IMR-90 (cell line): ENCODE data around the gene SH2D4B. TPM values are rescaled to one million over a fixed set of nuclear protein-coding genes. Genes with fewer than 3 reads are reported as not detected.
A peak's percentile ranks its signal among the peaks of the same experiment; 100 is the strongest.

Experiments used
- ATAC-seq: fragments of 200-7000 bp; cut with Tn5 transposase; 2 replicates; pipeline ENCODE4 v1.9.1; 2020; ENCODE audit warnings: low read depth, mild to moderate bottlenecking, moderate library complexity
- BruUV-seq: library from RNA; stranded (reverse); fragments of 400-500 nt; replicated peaks from 2 replicates; lab custom pipeline; 2021; lab: Mats Ljungman, UMichigan
- CTCF ChIA-PET: fragments of 300-600 bp; formaldehyde crosslinking; extraction: SDS; loops from one replicate; lab custom pipeline; 2021; ENCODE audit warnings: antibody characterized with exemption; lab: Yijun Ruan, JAX
- POLR2A ChIA-PET: fragments of 300-600 bp; sonication (Branson Sonifier 250); formaldehyde crosslinking; loops from one replicate; lab custom pipeline; 2022; ENCODE audit warnings: antibody characterized with exemption; ENCODE audit not compliant: unreplicated experiment; lab: Charles Lee
- DNase-seq: peaks from one replicate; pipeline ENCODE4 v3.0.0; 2013
- H2AFZ ChIP-seq: replicated peaks from 2 replicates; pipeline ENCODE3; 2013; ENCODE audit warnings: low read length, mild to moderate bottlenecking; ENCODE audit not compliant: poor library complexity
- H2AK5ac ChIP-seq: 2 replicates; pipeline ENCODE4 v1.6.1; 2013; ENCODE audit warnings: low read depth, low read length, inconsistent platforms
- H2AK9ac ChIP-seq: replicated peaks from 2 replicates; pipeline ENCODE3; 2013; ENCODE audit warnings: mild to moderate bottlenecking, low read depth, low read length, moderate library complexity; ENCODE audit not compliant: poor library complexity
- H2BK120ac ChIP-seq: 2 replicates; pipeline ENCODE4 v1.6.1; 2013; ENCODE audit warnings: low read depth, low read length, inconsistent platforms
- H2BK15ac ChIP-seq: 3 replicates; pipeline ENCODE4 v1.6.1; 2013; ENCODE audit warnings: low read depth, low read length, inconsistent platforms
- H2BK20ac ChIP-seq: 2 replicates; pipeline ENCODE4 v1.6.1; 2013; ENCODE audit warnings: low read depth, mild to moderate bottlenecking, inconsistent platforms, low read length, moderate library complexity
- H2BK5ac ChIP-seq: 2 replicates; pipeline ENCODE4 v1.6.1; 2013; ENCODE audit warnings: mild to moderate bottlenecking, low read depth, low read length, inconsistent platforms; ENCODE audit not compliant: poor library complexity, severe bottlenecking
- H3K14ac ChIP-seq: replicated peaks from 2 replicates; pipeline ENCODE4 v1.6.1; 2013; ENCODE audit warnings: low read depth, low read length, inconsistent platforms
- H3K18ac ChIP-seq: 2 replicates; pipeline ENCODE4 v1.6.1; 2013; ENCODE audit warnings: low read depth, low read length, control low read depth
- H3K23ac ChIP-seq: 2 replicates; pipeline ENCODE4 v1.6.1; 2013; ENCODE audit warnings: low read depth, low read length, inconsistent platforms
- H3K27ac ChIP-seq: 2 replicates; pipeline ENCODE4 v1.5.1; 2013; ENCODE audit warnings: mild to moderate bottlenecking, control low read depth, low read length; ENCODE audit not compliant: insufficient read depth
- H3K27me3 ChIP-seq: 2 replicates; pipeline ENCODE4 v1.6.1; 2013; ENCODE audit warnings: low read length; ENCODE audit not compliant: control insufficient read depth, insufficient read depth
- H3K36me3 ChIP-seq: 2 replicates; pipeline ENCODE4 v1.6.1; 2013; ENCODE audit warnings: low read length, mixed read lengths; ENCODE audit not compliant: control insufficient read depth, insufficient read depth
- H3K4ac ChIP-seq: 2 replicates; pipeline ENCODE4 v1.6.1; 2013; ENCODE audit warnings: low read depth, low read length, inconsistent platforms
- H3K4me1 ChIP-seq: 2 replicates; pipeline ENCODE4 v1.6.1; 2013; ENCODE audit warnings: low read length, mixed read lengths; ENCODE audit not compliant: control insufficient read depth, insufficient read depth
- H3K4me2 ChIP-seq: 2 replicates; pipeline ENCODE4 v1.6.1; 2013; ENCODE audit warnings: low read depth, mild to moderate bottlenecking, control low read depth, low read length, moderate library complexity
- H3K4me3 ChIP-seq: 2 replicates; pipeline ENCODE4 v1.5.1; 2013; ENCODE audit warnings: low read depth, mild to moderate bottlenecking, control low read depth, low read length, moderate library complexity; ENCODE audit not compliant: insufficient read depth
- H3K56ac ChIP-seq: 2 replicates; pipeline ENCODE4 v1.6.1; 2013; ENCODE audit warnings: low read length, inconsistent platforms; ENCODE audit not compliant: insufficient read depth; ENCODE audit errors: extremely low read depth
- H3K79me1 ChIP-seq, 2 experiments: 2 replicates each; pipeline ENCODE4 v1.6.1; 2013; ENCODE audit warnings: low read length in 2 of 2, inconsistent platforms in 1 of 2, low read depth in 1 of 2
- H3K9ac ChIP-seq: 2 replicates; pipeline ENCODE4 v1.6.1; 2013; ENCODE audit warnings: low read depth, low read length, control low read depth
- H3K9me1 ChIP-seq: 2 replicates; pipeline ENCODE4 v1.6.1; 2013; ENCODE audit warnings: low read length, inconsistent platforms; ENCODE audit not compliant: insufficient read depth
- H3K9me3 ChIP-seq: 2 replicates; pipeline ENCODE4 v1.6.1; 2013; ENCODE audit warnings: low read length; ENCODE audit not compliant: control insufficient read depth, insufficient read depth
- H4K20me1 ChIP-seq: 2 replicates; pipeline ENCODE4 v1.6.1; 2013; ENCODE audit warnings: low read length, inconsistent platforms; ENCODE audit not compliant: insufficient read depth
- H4K5ac ChIP-seq: 2 replicates; pipeline ENCODE4 v1.6.1; 2013; ENCODE audit warnings: mild to moderate bottlenecking, low read depth, low read length, control low read depth
- H4K8ac ChIP-seq, 2 experiments: 2 replicates each; pipeline ENCODE4 v1.6.1; 2013; ENCODE audit warnings: low read depth in 2 of 2, low read length in 2 of 2, control low read depth in 1 of 2, inconsistent platforms in 1 of 2
- H4K91ac ChIP-seq: 2 replicates; pipeline ENCODE4 v1.6.1; 2013; ENCODE audit warnings: low read depth, low read length, inconsistent platforms; ENCODE audit not compliant: insufficient read depth
- BHLHE40 ChIP-seq: fragments of 150-350 bp; IDR thresholded peaks from 2 replicates; pipeline ENCODE4 v1.6.1; 2016; ENCODE audit warnings: mild to moderate bottlenecking, low read depth, low read length
- CHD1 ChIP-seq: IDR thresholded peaks from 2 replicates; pipeline ENCODE4 v1.6.1; 2012; ENCODE audit warnings: low read depth, low read length, improper control_type of control experiment
- CTCF ChIP-seq: conservative IDR thresholded peaks from 2 replicates; pipeline ENCODE4 v1.5.1; 2012; ENCODE audit warnings: mild to moderate bottlenecking, low read depth, low read length, improper control_type of control experiment
- FOS ChIP-seq: fragments of 150-350 bp; IDR thresholded peaks from 2 replicates; pipeline ENCODE4 v1.6.1; 2016; ENCODE audit warnings: low read depth, low read length
- MAFK ChIP-seq: IDR thresholded peaks from 2 replicates; pipeline ENCODE4 v1.6.1; 2012; ENCODE audit warnings: low read depth, low read length, improper control_type of control experiment
- MXI1 ChIP-seq: IDR thresholded peaks from 2 replicates; pipeline ENCODE4 v1.6.1; 2012; ENCODE audit warnings: low read depth, mild to moderate bottlenecking, low read length, moderate library complexity, borderline replicate concordance
- POLR2A ChIP-seq: IDR thresholded peaks from 2 replicates; pipeline ENCODE4 v1.6.1; 2012; ENCODE audit warnings: mild to moderate bottlenecking, low read depth, low read length
- RAD21 ChIP-seq: IDR thresholded peaks from 2 replicates; pipeline ENCODE4 v1.6.1; 2012; ENCODE audit warnings: low read length, improper control_type of control experiment
- RFX5 ChIP-seq: IDR thresholded peaks from 2 replicates; pipeline ENCODE4 v1.8.0; 2012; ENCODE audit warnings: low read depth, mild to moderate bottlenecking, low read length, moderate library complexity
- SMC3 ChIP-seq: fragments of 150-350 bp; IDR thresholded peaks from 2 replicates; pipeline ENCODE4 v1.6.1; 2016; ENCODE audit warnings: low read depth, mild to moderate bottlenecking, antibody characterized with exemption, low read length, moderate library complexity
- WGBS, 2 experiments: methylation state at CpG; one replicate each; pipeline versions ENCODE4 v1.1.5 to v1.1.7; 2013; ENCODE audit warnings: missing lambda C conversion rate in 2 of 2; ENCODE audit not compliant: insufficient read length in 1 of 2; ENCODE audit errors: extremely low coverage in 2 of 2; 5-methylcytosine and 5-hydroxymethylcytosine counted together
- dilution Hi-C: fragments of 300-500 bp; cut with HindIII; formaldehyde crosslinking; loops from one replicate; pipeline ENCODE4 v1.14.3; 2018; ENCODE audit warnings: low sequenced_read_pairs; ENCODE audit not compliant: unreplicated experiment
- in situ Hi-C: fragments of 300-500 bp; cut with MboI; formaldehyde crosslinking; loops from 3 replicates; pipeline ENCODE4 v1.14.3; 2019; ENCODE audit warnings: low sequenced_read_pairs, inconsistent platforms, mixed read lengths
- intact Hi-C: fragments of 100-400 bp; cut with micrococcal nuclease; formaldehyde crosslinking; loops from 2 replicates; pipeline ENCODE4 v1.10.0; 2022
- polyA plus RNA-seq, 3 experiments: library from polyadenylated mRNA; depleted of rRNA; stranded (reverse); fragments of >200 nt; gene quantifications; 2 replicates each; pipeline ENCODE4 v1.2.3, GENCODE V29; 2012; ENCODE audit warnings: low replicate concordance in 1 of 3
- total RNA-seq: library from RNA; depleted of rRNA; stranded (reverse); fragments of >200 nt; gene quantifications from 2 replicates; pipeline ENCODE4 v1.2.3, GENCODE V29; 2012

Gene SH2D4B
- total and polyA plus RNA-seq, 2 of the 4 experiments (the other 2 are of a cell fraction) = not detected

- TF ChIP-seq RAD21 (peak; percentile 53), RFX5 (no peak)
These were observed 124.9 kb downstream of the SH2D4B start (continued) for GRCh38 chr10:80662429-80663261.

DNA sequence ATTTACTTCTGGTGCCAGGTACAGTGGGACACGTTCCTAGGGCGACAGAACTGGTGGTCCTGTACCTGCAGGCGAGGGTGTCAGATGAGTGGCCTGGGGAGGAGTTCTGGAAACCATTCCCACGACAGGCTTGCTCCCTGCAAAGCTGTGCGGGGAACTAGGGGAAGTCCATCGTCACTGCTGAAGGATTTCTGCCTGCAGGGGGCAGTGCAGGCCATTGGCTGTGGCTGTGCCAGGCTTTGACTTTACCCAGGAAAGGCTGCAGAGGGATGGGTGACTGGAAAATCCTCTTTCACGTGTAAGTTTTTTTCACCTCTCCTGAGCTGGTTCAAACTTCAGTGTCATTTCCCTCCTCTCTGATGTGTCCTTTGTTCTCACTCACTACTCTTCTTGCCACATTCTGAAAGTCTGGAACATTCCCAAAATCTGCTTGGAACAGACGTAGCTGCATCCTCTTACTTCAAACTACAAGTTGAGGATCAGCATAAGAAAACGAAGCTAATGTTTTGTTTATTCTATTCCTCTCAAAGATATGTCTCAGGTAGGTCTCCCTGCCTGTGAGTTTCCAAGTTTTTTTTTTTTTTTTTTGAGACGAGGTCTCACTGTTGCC lies 126.5 kb downstream of the SH2D4B start:
- peak; percentile 68 for ATAC-seq
- dilution Hi-C loops = no loop called here

More for the DNA sequence above, 126.5 kb downstream of the SH2D4B start:
- no peaks in the 10 kb centered on the region for H3K9me3 ChIP-seq
- no peak overlapping the region for H3K14ac ChIP-seq
- no peak overlapping the region for H2BK120ac ChIP-seq
- peak; percentile 33 for DNase-seq
- no peak overlapping the region for H4K5ac ChIP-seq
- H3K9me1 ChIP-seq = no peaks in the 10 kb centered on the region
- H3K4me1 ChIP-seq = no peaks in the 10 kb centered on the region
- no peak overlapping the region for H3K56ac ChIP-seq
- no peak overlapping the region for H2BK5ac ChIP-seq
- no peak for TF ChIP-seq SMC3
- TF ChIP-seq POLR2A = no peak
- TF ChIP-seq MXI1 = no peak
- no peak for TF ChIP-seq CHD1
- TF ChIP-seq MAFK = no peak
- no peak for TF ChIP-seq BHLHE40
- TF ChIP-seq RAD21 = peak; percentile 43
- TF ChIP-seq CTCF = peak; percentile 64
- no peak for TF ChIP-seq FOS
- WGBS, 2 experiments = no CpG with 5 or more reads among the region's 10 CpGs
- H3K18ac ChIP-seq = no peak overlapping the region
- H4K91ac ChIP-seq = no peak overlapping the region
- H2BK15ac ChIP-seq = no peak overlapping the region
- ChIA-PET POLR2A (interaction anchor here (0.5 kb wide), 1 partner anchor 41 kb away, joined by 4 read pairs; no protein-coding TSS in a partner anchor), CTCF (interaction anchor here (0.5 to 2.5 kb wide), 5 partner anchors 8 to 311 kb away, joined by 3 to 9 read pairs (median 5); no protein-coding TSS in a partner anchor)
- H2AK9ac ChIP-seq = peak overlapping the region; percentile 55
- no peaks in the 10 kb centered on the region for H3K36me3 ChIP-seq
- H3K27ac ChIP-seq = no peak overlapping the region
- in situ Hi-C loops = loop anchor here (10.0 kb wide), 1 partner anchor 219 kb away; no protein-coding TSS in a partner anchor
- intact Hi-C loops = loop anchor here (1.0 kb wide), 1 partner anchor 260 kb away; no protein-coding TSS in a partner anchor
- peak overlapping the region; percentile 13 for H2AFZ ChIP-seq
- H3K27me3 ChIP-seq = no peaks in the 10 kb centered on the region
- BruUV-seq = no TSS peak
- H3K79me1 ChIP-seq = no peaks in the 10 kb centered on the region
- H3K4me2 ChIP-seq = no peak overlapping the region
- H4K8ac ChIP-seq = no peak overlapping the region
- H3K4ac ChIP-seq = no peak overlapping the region
- H3K23ac ChIP-seq = no peak overlapping the region
- H2AK5ac ChIP-seq = no peak overlapping the region
- no peak overlapping the region for H3K9ac ChIP-seq
- no peak overlapping the region for H3K4me3 ChIP-seq
- no peaks in the 10 kb centered on the region for H4K20me1 ChIP-seq
- no peak overlapping the region for H2BK20ac ChIP-seq
